Spleen (tissue), 11 donors: ENCODE data around the gene SPEF2. TPM values are rescaled to one million over a fixed set of nuclear protein-coding genes. Genes with fewer than 3 reads are reported as not detected.

Source experiments
- DNase-seq: peaks from one replicate; pipeline ENCODE4 v3.0.0-alpha.2; 2020
- H3K27ac ChIP-seq, 8 donors: fragments of 200-600 bp; sonication (generic) in 7 of 8; 1 replicate in 4 of 8; 2 replicates in 4 of 8; pipeline versions ENCODE4 v1.5.0 to v1.8.0; 2016 to 2021; ENCODE audit warnings: inconsistent platforms in 4 of 8, mild to moderate bottlenecking in 4 of 8, moderate library complexity in 1 of 8
- H3K27me3 ChIP-seq, 7 donors: fragments of 200-600 bp; sonication (generic) in 6 of 7; replicated peaks in 1 of 7; 1 replicate in 4 of 7; 2 replicates in 3 of 7; pipeline versions ENCODE4 v1.5.0 to v1.8.0; 2016 to 2021; ENCODE audit warnings: inconsistent platforms in 3 of 7, mild to moderate bottlenecking in 1 of 7
- H3K36me3 ChIP-seq, 6 donors: fragments of 200-600 bp; sonication (generic) in 5 of 6; 1 replicate in 4 of 6; 2 replicates in 2 of 6; pipeline versions ENCODE4 v1.5.0 to v1.8.0; 2016 to 2021; ENCODE audit warnings: inconsistent platforms in 2 of 6
- H3K4me1 ChIP-seq, 6 donors: fragments of 200-600 bp; sonication (generic) in 5 of 6; 1 replicate in 3 of 6; 2 replicates in 3 of 6; pipeline versions ENCODE4 v1.5.0 to v1.8.0; 2016 to 2021; ENCODE audit warnings: inconsistent platforms in 3 of 6
- H3K4me3 ChIP-seq, 8 donors: fragments of 200-600 bp; sonication (generic) in 7 of 8; 1 replicate in 4 of 8; 2 replicates in 4 of 8; pipeline versions ENCODE4 v1.5.0 to v1.8.0; 2016 to 2021; ENCODE audit warnings: inconsistent platforms in 4 of 8, mild to moderate bottlenecking in 4 of 8, moderate library complexity in 2 of 8
- H3K9me3 ChIP-seq, 8 donors: fragments of 200-600 bp; sonication (generic) in 7 of 8; 1 replicate in 4 of 8; 2 replicates in 4 of 8; pipeline versions ENCODE4 v1.5.0 to v1.8.0; 2016 to 2021; ENCODE audit warnings: inconsistent platforms in 4 of 8
- POLR2A ChIP-seq, 3 donors: fragments of 450-650 bp; IDR thresholded peaks; one replicate each; pipeline ENCODE4 v1.5.1; 2017; ENCODE audit warnings: antibody characterized with exemption in 3 of 3, mild to moderate bottlenecking in 1 of 3
- POLR2AphosphoS5 ChIP-seq, 3 donors: sonication (generic); formaldehyde crosslinking; IDR thresholded peaks; one replicate each; pipeline ENCODE4 v1.5.1; 2017; ENCODE audit warnings: antibody characterized with exemption in 3 of 3
- WGBS, 5 donors: extraction: QIAGEN DNeasy Blood & Tissue Kit in 3 of 5; methylation state at CpG; one replicate each; pipeline versions ENCODE4 v1.1.5 to v1.1.7; 2013 to 2018; 5-methylcytosine and 5-hydroxymethylcytosine counted together
- intact Hi-C: fragments of 100-400 bp; cut with DNase I; formaldehyde crosslinking; loops from one replicate; pipeline ENCODE4 v1.15.0; 2023; ENCODE audit warnings: low total_unique reads
- polyA plus RNA-seq, 3 donors: library from polyadenylated mRNA; stranded (reverse); fragments of 200-250 nt; gene quantifications; one replicate each; pipeline ENCODE4 v1.2.1, GENCODE V29; 2013
- total RNA-seq, 7 donors: library from RNA; depleted of rRNA in 3 of 7; stranded (reverse); fragments of >200 nt in 3 of 7; fragmentation: NEBNext Ultra II Directional in 4 of 7; extraction: Animal tissue kit (Norgen Biotek cat#: 25700) in 4 of 7; gene quantifications; one replicate each; pipeline versions ENCODE4 v1.1.0 to v1.2.1, GENCODE V29; 2016 to 2021
- TF ChIP-seq, protein P1 (sequence below), 11 experiments: fragments of 200-600 bp in 7 of 11; fragments of 450-650 bp in 4 of 11; sonication (generic) in 4 of 11; IDR thresholded peaks in 8 of 11; conservative IDR thresholded peaks in 3 of 11; 1 replicate in 7 of 11; 2 replicates in 4 of 11; pipeline versions ENCODE4 v1.4.0 to v1.8.0; 2016 to 2021; ENCODE audit warnings: antibody characterized with exemption in 11 of 11, inconsistent platforms in 4 of 11, mild to moderate bottlenecking in 1 of 11
- donor health status: healthy with polysubstance abuse.
- donor health status: DM: no; HTN: no; CAD: no; lungs with moderate emphysema.
- donor health status: DM: no; HTN: no; CAD: no.
- donor health status: Bipolar disorder and iron deficiency.
- donor health status: healthy.
- donor health status: DM: no; HTN: no; CAD: no.
- donor health status: DM: yes; HTN: yes; CAD: no.

The SPEF2 gene
- total and polyA plus RNA-seq, 10 donors = 1.7 to 22.6 (median 8.5) TPM

DNA sequence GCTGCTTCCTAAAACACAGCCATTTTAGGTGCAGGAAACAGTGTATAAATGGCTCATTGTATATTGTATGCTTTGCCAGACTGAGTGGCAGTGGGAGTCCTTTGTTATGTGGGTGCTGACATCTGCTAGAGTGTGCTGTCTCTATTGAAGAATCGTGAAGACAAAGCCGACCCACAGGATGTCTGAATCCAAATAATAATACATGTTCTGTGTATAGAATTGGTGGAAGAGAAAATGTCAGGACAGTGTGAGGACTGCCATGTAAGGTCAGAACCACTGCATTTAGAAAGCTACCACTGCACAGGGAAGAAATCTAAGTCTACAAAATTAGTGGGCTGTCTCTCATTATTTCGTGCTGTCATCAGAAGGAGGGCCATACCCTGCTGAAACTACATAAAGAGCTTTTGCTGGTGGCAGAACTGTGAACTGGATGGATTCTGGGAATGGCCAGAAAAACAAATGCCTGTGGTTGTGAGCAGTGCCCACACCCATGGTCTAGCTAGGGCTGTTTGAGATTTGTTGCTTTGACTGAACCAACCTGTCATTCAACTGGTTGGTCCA, 241.5 kb downstream of the SPEF2 start:
- no peaks in the 10 kb centered on the region for H3K9me3 ChIP-seq
- peak overlapping the region in 7 of 8 donors; percentile 7 to 66 (median 33) for H3K4me3 ChIP-seq
- no peak for DNase-seq
- peaks cover 0 to 17% (median 5%) of the 10 kb centered on the region in 6 donors for H3K4me1 ChIP-seq
- H3K36me3 ChIP-seq = peaks cover 0 to 16% (median 0%) of the 10 kb centered on the region in 6 donors
- TF ChIP-seq, protein P1, sequence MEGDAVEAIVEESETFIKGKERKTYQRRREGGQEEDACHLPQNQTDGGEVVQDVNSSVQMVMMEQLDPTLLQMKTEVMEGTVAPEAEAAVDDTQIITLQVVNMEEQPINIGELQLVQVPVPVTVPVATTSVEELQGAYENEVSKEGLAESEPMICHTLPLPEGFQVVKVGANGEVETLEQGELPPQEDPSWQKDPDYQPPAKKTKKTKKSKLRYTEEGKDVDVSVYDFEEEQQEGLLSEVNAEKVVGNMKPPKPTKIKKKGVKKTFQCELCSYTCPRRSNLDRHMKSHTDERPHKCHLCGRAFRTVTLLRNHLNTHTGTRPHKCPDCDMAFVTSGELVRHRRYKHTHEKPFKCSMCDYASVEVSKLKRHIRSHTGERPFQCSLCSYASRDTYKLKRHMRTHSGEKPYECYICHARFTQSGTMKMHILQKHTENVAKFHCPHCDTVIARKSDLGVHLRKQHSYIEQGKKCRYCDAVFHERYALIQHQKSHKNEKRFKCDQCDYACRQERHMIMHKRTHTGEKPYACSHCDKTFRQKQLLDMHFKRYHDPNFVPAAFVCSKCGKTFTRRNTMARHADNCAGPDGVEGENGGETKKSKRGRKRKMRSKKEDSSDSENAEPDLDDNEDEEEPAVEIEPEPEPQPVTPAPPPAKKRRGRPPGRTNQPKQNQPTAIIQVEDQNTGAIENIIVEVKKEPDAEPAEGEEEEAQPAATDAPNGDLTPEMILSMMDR (IDR thresholded peaks at IDR 0.05 in 8 of 11, conservative IDR thresholded peaks at IDR 0.05 in 3 of 11) = no peak
- TF ChIP-seq POLR2AphosphoS5 (IDR thresholded peaks at IDR 0.05) (no peak), POLR2A (IDR thresholded peaks at IDR 0.05) (no peak)
- WGBS, 5 donors = 46 to 69% (median 59%) methylated on average over 3 of the region's 3 CpGs
- H3K27me3 ChIP-seq = no peaks in the 10 kb centered on the region
- intact Hi-C loops = no loop called here
- H3K27ac ChIP-seq = peak overlapping the region in 7 of 8 donors; percentile 30 to 90 (median 67)

DNA sequence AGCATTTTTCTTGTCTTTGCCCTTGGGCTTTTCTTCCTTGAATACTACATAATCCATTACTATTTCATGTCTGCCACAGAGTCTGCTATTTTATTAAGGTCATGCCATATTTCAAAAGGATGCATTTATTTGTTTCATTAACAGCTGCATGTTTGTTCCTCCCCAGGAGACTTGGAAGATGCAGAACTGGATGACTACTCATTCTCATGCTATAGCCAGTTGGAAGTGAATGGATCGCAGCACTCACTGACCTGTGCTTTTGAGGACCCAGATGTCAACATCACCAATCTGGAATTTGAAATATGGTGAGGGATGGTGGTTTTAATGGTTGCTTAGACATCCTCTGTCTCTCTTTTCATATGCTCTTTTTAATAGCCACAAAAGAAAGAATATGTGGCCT, 243.0 kb downstream of the SPEF2 start:
- DNase-seq = no peak
- Histone ChIP-seq H3K9me3 (peaks cover 0 to 4% (median 0%) of the 10 kb centered on the region in 8 donors), H3K36me3 (peaks cover 0 to 24% (median 0%) of the 10 kb centered on the region in 6 donors), H3K27me3 (no peaks in the 10 kb centered on the region), H3K4me3 (peak overlapping the region in 5 of 8 donors; percentile 10 to 66 (median 38)), H3K27ac (peak overlapping the region in 4 of 8 donors; percentile 22 to 90 (median 78)), H3K4me1 (peaks cover 0 to 16% (median 5%) of the 10 kb centered on the region in 6 donors)
- intact Hi-C loops = no loop called here
- 77 to 96% (median 94%) methylated on average over 1 of the region's 1 CpG for WGBS, 5 donors
- TF ChIP-seq, protein P1 (IDR thresholded peaks at IDR 0.05 in 8 of 11, conservative IDR thresholded peaks at IDR 0.05 in 3 of 11) = no peak
- TF ChIP-seq POLR2AphosphoS5 (IDR thresholded peaks at IDR 0.05) = no peak
- no peak for TF ChIP-seq POLR2A (IDR thresholded peaks at IDR 0.05)

DNA sequence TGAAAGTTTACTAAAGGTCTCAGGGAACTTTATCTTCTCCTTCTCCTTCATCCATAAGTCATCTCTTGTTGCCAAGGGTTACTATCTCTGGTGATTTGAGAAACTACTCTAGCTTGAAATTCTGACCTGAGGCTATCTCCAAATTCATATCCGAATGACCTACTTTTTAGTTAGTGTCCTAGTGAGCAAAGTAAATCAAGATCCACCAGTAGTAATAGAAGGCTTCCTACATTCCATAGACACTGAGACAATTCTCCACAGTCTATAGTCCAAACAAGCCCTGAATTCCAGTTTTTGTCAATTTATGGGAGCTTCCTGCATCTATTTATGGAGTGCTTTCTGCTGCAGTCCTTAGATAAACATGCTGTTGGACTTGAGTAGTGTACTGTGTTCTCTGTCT, 244.1 kb downstream of the SPEF2 start:
- Histone ChIP-seq H3K4me1 (peaks cover 0 to 7% (median under 1%) of the 10 kb centered on the region in 6 donors), H3K36me3 (peaks cover 0 to 24% (median 0%) of the 10 kb centered on the region in 6 donors), H3K4me3 (peak overlapping the region in 4 of 8 donors; percentile 33 to 66 (median 40)), H3K27ac (peak overlapping the region in 3 of 8 donors; percentile 23 to 90 (median 81)), H3K27me3 (no peaks in the 10 kb centered on the region), H3K9me3 (peaks cover 0 to 4% (median 0%) of the 10 kb centered on the region in 8 donors)
- DNase-seq = no peak
- intact Hi-C loops = no loop called here
- TF ChIP-seq, protein P1 (IDR thresholded peaks at IDR 0.05 in 8 of 11, conservative IDR thresholded peaks at IDR 0.05 in 3 of 11) = no peak
- TF ChIP-seq POLR2AphosphoS5 (IDR thresholded peaks at IDR 0.05) = no peak
- TF ChIP-seq POLR2A (IDR thresholded peaks at IDR 0.05) = no peak
- 89 to 100% (median 91%) methylated on average over 1 of the region's 1 CpG for WGBS, 5 donors

DNA sequence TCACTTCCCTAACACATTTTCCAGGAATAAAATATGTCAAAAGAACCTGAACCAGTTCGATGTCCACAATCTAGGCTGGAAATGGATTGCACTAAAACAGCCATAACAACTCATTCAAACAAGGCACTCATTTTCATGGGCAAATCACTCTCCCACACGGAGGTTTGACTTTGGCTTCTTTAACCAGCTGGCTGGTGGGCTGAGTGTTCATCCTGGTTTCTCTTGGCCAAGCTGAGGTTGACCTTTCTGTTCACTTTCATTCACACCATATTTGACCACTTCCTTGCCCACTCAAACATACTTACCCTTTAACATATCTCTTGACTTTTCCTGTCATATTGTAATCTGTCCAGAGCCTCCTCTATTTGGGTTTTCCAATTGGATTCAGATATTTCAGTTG, 244.5 kb downstream of the SPEF2 start:
- H3K27ac ChIP-seq = peak overlapping the region in 3 of 8 donors; percentile 23 to 90 (median 81)
- H3K27me3 ChIP-seq = no peaks in the 10 kb centered on the region
- peaks cover 0 to 2% (median 0%) of the 10 kb centered on the region in 6 donors for H3K4me1 ChIP-seq
- DNase-seq = no peak
- WGBS, 5 donors = 51 to 70% (median 56%) methylated on average over 2 of the region's 2 CpGs
- TF ChIP-seq POLR2AphosphoS5 (IDR thresholded peaks at IDR 0.05) (no peak), POLR2A (IDR thresholded peaks at IDR 0.05) (no peak)
- TF ChIP-seq, protein P1 (IDR thresholded peaks at IDR 0.05 in 8 of 11, conservative IDR thresholded peaks at IDR 0.05 in 3 of 11) = no peak
- peak overlapping the region in 5 of 8 donors; percentile 3 to 66 (median 38) for H3K4me3 ChIP-seq
- peaks cover 0 to 4% (median 0%) of the 10 kb centered on the region in 8 donors for H3K9me3 ChIP-seq
- peaks cover 0 to 24% (median 0%) of the 10 kb centered on the region in 6 donors for H3K36me3 ChIP-seq
- intact Hi-C loops = no loop called here
